NCI-H2227 treated with DMSO at 0.1 percent for 48 hours (cell line): ENCODE data around the gene DLG2.
A peak's percentile ranks its signal among the peaks of the same experiment; 100 is the strongest.

Source experiments
- DNase-seq: peaks from one replicate; lab custom pipeline; 2025; lab: John Stamatoyannopoulos, UW

DLG2 gene

GRCh38 chr11:84660257-84660977, 966.7 kb downstream of the DLG2 start:
- no peak for DNase-seq

- no peak for DNase-seq
These were observed 971.4 kb downstream of the DLG2 start for GRCh38 chr11:84655712-84656111.

- DNase-seq = no peak
These were observed 978.7 kb downstream of the DLG2 start for GRCh38 chr11:84648471-84648870.

GRCh38 chr11:84645988-84646694, 981.0 kb downstream of the DLG2 start:
- no peak for DNase-seq

- DNase-seq = no peak
These were observed 984.6 kb downstream of the DLG2 start for GRCh38 chr11:84642500-84642899.

GRCh38 chr11:84634309-84634708, 992.8 kb downstream of the DLG2 start:
- no peak for DNase-seq

GRCh38 chr11:84628871-84629620, 998.1 kb downstream of the DLG2 start:
- peak; percentile 18 for DNase-seq

- DNase-seq = no peak
These were observed 1000.9 kb downstream of the DLG2 start for GRCh38 chr11:84626256-84626655.

- no peak for DNase-seq
These were observed 1014.5 kb downstream of the DLG2 start for GRCh38 chr11:84612645-84613044.

GRCh38 chr11:84608837-84609196, 1018.3 kb downstream of the DLG2 start:
- DNase-seq = no peak

- DNase-seq = no peak
These were observed 1018.9 kb downstream of the DLG2 start for GRCh38 chr11:84607975-84608836.

- DNase-seq = no peak
These were observed 1032.5 kb downstream of the DLG2 start for GRCh38 chr11:84594602-84595001.

- DNase-seq = no peak
These were observed 1037.0 kb downstream of the DLG2 start for GRCh38 chr11:84590106-84590505.

- no peak for DNase-seq
These were observed 1038.9 kb downstream of the DLG2 start for GRCh38 chr11:84588131-84588829.

GRCh38 chr11:84583106-84583505, 1044.0 kb downstream of the DLG2 start:
- DNase-seq = no peak

GRCh38 chr11:84581083-84581482, 1046.1 kb downstream of the DLG2 start:
- no peak for DNase-seq

- peak; percentile 30 for DNase-seq
These were observed 1046.7 kb downstream of the DLG2 start for GRCh38 chr11:84580428-84580827.

- DNase-seq = no peak
These were observed 1053.3 kb downstream of the DLG2 start for GRCh38 chr11:84573868-84574267.

- no peak for DNase-seq
These were observed 1060.5 kb downstream of the DLG2 start for GRCh38 chr11:84566671-84567070.

- DNase-seq = no peak
These were observed 1062.3 kb downstream of the DLG2 start for GRCh38 chr11:84564867-84565184.

GRCh38 chr11:84564180-84564866, 1062.8 kb downstream of the DLG2 start:
- DNase-seq = peak; percentile 5
